Activated effector memory CD4-positive, alpha-beta T cell treated with Interleukin-2 at 50 U/mL for 16 hours (primary cell): Measurements from ENCODE around the gene DCST2.

Experiments
- DNase-seq: peaks from one replicate; pipeline ENCODE4 v3.0.0-alpha.2; 2020

The DCST2 gene

DNA sequence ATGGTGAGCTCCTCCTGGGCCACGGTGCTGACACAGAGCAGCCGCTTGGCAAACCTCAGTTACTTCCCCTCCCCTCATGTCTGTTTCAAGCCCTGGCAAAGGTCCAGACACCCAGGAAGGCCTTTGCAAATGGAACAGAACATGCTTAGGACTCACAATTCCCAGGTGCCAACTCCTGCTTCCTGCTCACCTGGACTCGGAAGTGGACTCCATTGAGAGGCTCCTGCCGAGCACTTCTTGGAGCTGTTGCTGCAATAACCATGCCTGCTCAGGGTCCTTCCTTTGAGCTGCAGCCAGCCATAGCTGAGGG is 10.7 kb downstream of the DCST2 start:
- no peak for DNase-seq

- DNase-seq: no peak
Measured at GRCh38 chr1:155022136-155022926, 11.2 kb downstream of the DCST2 start.

- DNase-seq: no peak
Measured at GRCh38 chr1:155019377-155020245, 14.0 kb downstream of the DCST2 start.

DNA sequence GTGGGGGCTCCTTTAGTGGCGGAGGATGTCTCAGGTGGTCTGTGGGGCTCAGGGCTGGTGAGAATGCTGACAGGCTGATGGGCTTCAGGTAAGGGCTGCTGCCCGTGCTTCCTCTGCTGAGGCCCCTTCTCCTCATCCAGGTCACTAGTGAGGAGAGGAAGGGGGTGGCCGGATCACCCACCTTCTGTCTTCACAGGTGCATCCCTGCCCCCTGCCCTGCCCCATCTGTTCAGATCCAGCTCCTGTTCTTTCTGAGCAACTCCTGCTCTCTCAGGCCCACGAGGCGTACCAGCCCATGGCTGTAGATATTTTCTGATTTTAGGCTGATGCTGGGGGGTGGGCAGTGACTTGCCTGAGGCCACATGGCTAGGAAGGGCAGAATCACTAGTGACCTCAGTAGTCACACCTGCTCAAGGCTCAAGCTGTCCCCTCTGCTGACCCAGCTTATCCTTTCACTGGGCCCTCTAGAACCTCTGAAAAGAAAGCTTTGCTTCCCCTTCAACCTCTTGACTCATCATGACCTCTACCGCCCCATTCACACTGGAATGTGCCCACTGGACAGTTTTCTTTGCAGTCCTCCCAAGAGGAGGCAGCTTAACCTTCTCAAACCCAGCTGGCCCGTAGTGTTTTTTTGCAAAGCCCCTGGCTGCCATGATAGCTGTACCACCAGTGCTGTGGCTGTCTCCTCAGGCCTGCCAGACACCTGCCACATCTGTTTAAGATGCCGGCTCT is 14.8 kb downstream of the DCST2 start:
- DNase-seq: no peak

DNA sequence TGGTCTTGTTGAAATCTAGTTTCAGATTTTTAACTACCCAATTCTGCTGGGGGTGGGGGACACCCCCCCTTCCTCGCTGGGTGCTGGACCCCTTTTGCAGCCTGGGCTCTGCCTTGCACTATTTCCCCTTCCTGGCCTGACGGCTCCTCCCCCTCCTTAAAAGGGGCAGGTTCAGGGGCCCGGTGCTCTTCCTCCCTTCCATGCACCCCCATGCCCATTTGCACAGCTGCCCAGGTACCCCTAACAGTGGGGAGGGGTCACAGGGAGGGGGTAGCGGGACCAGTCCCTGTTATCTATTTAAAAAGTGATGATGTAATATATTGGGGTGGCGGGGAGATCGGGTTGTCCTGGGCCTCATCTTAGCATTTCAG is 15.7 kb downstream of the DCST2 start:
- no peak for DNase-seq

GRCh38 chr1:155017041-155017945 is 16.3 kb downstream of the DCST2 start:
- DNase-seq: peak; percentile 83

DNA sequence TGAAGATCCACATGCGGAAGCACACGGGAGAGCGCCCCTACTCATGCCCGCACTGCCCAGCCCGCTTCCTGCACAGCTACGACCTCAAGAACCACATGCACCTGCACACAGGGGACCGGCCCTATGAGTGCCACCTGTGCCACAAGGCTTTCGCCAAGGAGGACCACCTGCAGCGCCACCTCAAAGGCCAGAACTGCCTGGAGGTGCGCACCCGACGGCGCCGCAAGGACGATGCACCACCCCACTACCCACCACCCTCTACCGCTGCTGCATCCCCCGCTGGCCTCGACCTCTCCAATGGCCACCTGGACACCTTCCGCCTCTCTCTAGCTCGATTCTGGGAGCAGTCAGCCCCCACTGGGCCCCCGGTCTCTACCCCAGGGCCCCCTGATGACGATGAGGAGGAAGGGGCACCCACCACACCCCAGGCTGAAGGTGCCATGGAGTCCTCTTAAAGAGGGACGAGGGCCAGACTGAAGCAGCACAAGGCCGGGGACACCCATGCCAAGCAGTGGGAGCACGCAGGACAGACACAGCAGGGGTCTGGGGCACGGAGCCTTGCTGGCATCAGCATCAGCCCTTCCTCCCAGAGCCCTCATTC is 17.2 kb downstream of the DCST2 start:
- no peak for DNase-seq

- no peak for DNase-seq
Measured at GRCh38 chr1:155015527-155016230, 17.9 kb downstream of the DCST2 start.

DNA sequence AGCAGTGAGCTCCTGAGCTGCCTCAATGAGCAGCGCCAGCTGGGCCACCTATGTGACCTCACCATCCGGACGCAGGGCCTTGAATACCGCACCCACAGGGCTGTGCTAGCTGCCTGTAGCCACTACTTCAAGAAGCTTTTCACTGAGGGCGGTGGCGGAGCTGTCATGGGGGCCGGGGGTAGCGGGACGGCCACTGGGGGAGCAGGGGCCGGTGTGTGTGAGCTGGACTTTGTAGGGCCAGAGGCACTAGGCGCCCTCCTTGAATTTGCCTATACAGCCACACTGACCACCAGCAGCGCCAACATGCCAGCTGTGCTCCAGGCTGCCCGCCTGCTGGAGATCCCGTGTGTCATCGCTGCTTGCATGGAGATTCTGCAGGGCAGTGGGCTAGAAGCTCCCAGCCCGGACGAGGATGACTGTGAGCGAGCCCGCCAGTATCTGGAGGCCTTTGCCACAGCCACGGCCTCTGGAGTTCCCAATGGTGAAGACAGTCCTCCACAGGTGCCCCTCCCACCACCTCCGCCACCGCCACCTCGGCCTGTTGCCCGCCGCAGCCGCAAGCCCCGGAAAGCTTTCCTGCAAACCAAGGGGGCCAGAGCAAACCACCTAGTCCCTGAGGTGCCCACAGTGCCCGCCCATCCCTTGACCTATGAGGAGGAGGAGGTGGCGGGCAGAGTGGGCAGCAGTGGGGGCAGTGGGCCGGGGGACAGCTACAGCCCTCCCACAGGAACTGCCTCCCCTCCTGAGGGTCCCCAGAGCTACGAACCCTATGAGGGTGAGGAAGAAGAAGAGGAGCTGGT is 18.7 kb downstream of the DCST2 start:
- no peak for DNase-seq

- DNase-seq: peak; percentile 48
Measured at GRCh38 chr1:155013632-155014031, 19.9 kb downstream of the DCST2 start.

- no peak for DNase-seq
Measured at GRCh38 chr1:155012776-155013602, 20.6 kb downstream of the DCST2 start.

DNA sequence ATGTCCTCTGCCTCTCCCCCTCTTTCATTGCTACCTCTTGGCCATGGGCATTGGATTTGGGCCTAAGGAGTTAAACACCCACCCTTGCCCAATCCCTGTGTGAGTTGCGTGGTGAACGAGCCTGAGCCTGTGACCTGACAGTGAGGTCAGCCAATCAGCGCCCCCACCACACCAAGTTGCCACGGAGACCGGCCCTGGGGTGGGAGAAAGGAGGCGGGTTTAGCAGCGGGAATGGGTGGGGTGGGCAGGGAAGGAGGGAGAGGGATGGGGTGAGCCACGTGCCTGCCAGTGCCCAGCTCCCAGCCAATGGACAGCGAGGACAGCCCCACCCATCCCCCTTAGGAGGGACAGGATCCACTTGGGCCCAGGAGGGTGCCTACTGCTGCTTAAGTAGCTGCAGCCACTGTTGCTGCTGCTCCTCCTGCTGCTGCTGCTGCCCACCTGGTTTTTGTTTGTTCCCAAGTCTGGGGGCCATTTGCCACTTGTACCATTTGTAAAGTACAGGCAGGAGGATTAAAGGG is 21.5 kb downstream of the DCST2 start:
- no peak for DNase-seq

DNA sequence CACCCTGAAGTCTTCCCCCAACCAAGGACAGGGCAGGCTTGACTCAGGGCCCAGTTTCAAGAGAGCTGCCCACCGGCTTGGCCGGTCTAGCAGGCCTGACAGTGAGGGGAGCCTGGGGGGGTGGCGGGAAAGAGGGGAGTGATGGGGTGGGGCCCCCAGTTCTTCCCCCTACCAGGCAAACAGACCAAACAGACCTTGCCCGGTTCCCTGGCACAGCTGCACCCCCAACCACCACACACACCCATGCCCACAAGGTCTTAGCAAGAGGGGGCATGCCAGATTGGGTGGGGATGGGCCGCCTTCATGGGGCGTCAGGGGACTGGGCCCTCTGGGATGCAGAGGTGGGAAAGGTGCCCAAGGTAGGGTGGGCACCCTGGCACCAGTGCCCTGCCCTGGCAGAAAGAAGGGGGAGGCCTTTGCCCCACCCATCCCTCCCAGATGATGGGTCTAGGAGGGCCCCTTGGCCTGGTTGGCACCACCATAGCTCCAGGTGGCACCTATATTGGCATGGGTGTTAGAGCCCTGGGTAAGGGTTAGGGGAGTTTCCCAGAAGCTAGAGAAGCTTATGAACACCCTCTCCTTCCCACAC is 22.1 kb downstream of the DCST2 start:
- no peak for DNase-seq

DNA sequence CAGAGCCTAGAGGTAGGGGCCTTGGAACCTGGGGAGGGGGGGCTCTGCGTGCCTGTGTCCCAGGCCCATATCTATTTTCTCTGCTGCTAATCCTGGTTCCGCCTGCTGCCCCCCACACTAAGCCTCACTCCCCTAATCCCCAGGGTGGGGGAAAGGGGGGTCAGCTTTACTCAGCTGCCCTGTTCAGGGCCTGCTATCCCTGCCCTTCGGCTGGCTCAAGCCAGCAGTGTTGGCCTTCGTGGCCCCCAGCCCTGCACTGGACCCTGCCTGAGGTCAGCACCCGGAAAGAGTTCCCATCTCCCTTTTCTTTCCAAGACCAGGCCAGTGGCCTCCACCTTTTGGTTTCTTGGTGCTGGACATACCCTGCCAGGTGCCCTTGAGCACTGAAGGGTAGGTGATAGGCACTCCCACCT is 22.6 kb downstream of the DCST2 start:
- DNase-seq: no peak

DNA sequence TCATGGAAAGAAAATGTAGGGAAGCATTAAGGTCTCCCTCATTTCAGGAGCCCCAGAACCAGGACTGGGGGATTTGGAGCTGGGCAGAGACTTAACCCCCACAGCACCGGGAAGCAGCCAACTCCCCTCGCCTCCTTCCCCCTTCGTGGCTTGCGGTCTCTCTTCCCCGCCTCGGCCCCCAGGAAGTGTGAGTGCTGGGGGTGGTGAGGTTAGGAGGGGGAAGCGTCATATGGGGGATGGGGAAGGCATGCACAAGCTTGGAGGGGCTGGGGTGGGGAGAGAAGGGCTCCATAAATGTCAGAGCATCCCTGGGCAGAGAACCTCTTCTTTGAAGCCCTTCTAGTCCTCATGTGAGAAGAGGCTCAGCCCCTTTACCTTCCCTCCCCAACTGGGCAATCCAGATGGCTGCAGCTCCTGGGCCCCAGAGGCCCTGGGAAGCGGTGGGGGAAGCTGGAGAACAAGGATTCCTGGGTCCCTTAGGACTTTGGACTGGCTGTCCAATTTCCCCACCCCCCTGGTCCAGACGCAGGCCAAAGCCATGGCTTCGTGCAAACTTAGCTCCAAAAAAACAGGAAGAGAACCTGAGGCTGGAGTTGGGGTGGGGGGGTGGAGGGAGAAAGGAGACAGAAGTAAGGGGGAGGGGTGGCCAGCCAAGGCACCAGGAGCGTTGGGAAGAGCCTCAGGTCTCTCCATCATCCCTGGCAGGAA is 23.2 kb downstream of the DCST2 start:
- DNase-seq: no peak

- DNase-seq: no peak
Measured at GRCh38 chr1:155009742-155010141, 23.8 kb downstream of the DCST2 start.

DNA sequence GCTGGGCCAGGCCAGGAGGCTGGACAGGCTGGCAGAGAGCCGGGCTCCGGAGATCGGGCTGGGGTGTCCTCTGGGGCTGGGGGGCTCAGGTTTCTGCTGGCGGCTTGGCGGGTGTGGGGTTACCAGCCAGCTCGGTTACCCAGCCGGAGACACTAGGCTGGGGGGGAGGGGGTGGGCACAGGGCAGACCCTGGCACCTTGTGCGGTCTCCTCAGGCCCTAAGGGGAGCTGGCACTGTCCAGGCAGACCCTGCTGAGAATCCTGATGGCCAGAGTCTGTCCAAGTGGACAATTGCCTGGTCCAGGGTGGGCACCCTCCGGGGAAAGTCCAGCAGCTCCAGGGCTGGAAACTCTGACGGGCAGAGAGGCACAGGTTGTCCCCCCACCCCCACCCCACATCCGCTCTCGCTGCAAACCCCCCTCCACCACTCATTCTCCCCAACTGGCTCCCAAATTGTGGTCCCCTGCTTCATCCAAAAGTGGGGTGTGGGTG is 24.3 kb downstream of the DCST2 start:
- no peak for DNase-seq
